Measurements from ENCODE around the gene CRISP1.
"Not testable (repeated sequence)": the region's sequence is repeated elsewhere in the genome, so short reads cannot be mapped to it uniquely, and the experiment has no call there.

Gene CRISP1

GRCh38 chr6:49866485-49866943 is at the start of gene CRISP1:
CRISP1 (minus strand) TSS chr6:49866535; CDS start chr6:49857400, 9,135 bp downstream.
- DNase-seq (ENCODE audit: low read depth in 2 of 2) = no peak

GRCh38 chr6:49915035-49915434 is 48.7 kb upstream of the CRISP1 start:
- no peak for DNase-seq (ENCODE audit: low read depth in 2 of 2)

GRCh38 chr6:49913636-49914375 is 47.5 kb upstream of the CRISP1 start:
- DNase-seq (ENCODE audit: low read depth in 2 of 2) = no peak

GRCh38 chr6:49912196-49912595 is 45.9 kb upstream of the CRISP1 start:
- no peak for DNase-seq (ENCODE audit: low read depth in 2 of 2)

- DNase-seq (ENCODE audit: low read depth in 2 of 2) = no peak
These were observed 44.9 kb upstream of the CRISP1 start for GRCh38 chr6:49911252-49911651.

- no peak for DNase-seq (ENCODE audit: low read depth in 2 of 2)
These were observed 43.2 kb upstream of the CRISP1 start for GRCh38 chr6:49909563-49909962.

- no peak for DNase-seq (ENCODE audit: low read depth in 2 of 2)
These were observed 40.2 kb upstream of the CRISP1 start for GRCh38 chr6:49906526-49906925.

GRCh38 chr6:49905296-49905695 is 39.0 kb upstream of the CRISP1 start:
- DNase-seq (ENCODE audit: low read depth in 2 of 2) = no peak

- no peak for DNase-seq (ENCODE audit: low read depth in 2 of 2)
These were observed 36.5 kb upstream of the CRISP1 start for GRCh38 chr6:49902856-49903255.

GRCh38 chr6:49898904-49899566 is 32.7 kb upstream of the CRISP1 start:
- DNase-seq (ENCODE audit: low read depth in 2 of 2) = no peak

GRCh38 chr6:49895553-49895952 is 29.2 kb upstream of the CRISP1 start:
- not testable (repeated sequence) for DNase-seq (ENCODE audit: low read depth in 2 of 2)

GRCh38 chr6:49892280-49892679 is 25.9 kb upstream of the CRISP1 start:
- DNase-seq (ENCODE audit: low read depth in 2 of 2) = no peak

GRCh38 chr6:49890988-49891387 is 24.7 kb upstream of the CRISP1 start:
- no peak for DNase-seq (ENCODE audit: low read depth in 2 of 2)

- no peak for DNase-seq (ENCODE audit: low read depth in 2 of 2)
These were observed 22.6 kb upstream of the CRISP1 start for GRCh38 chr6:49888742-49889431.

- DNase-seq (ENCODE audit: low read depth in 2 of 2) = no peak
These were observed 2.7 kb upstream of the CRISP1 start for GRCh38 chr6:49868951-49869529.

GRCh38 chr6:49856282-49856681 is 10.1 kb downstream of the CRISP1 start:
- DNase-seq (ENCODE audit: low read depth in 2 of 2) = no peak

- DNase-seq (ENCODE audit: low read depth in 2 of 2) = no peak
These were observed 11.1 kb downstream of the CRISP1 start for GRCh38 chr6:49855221-49855620.

GRCh38 chr6:49852975-49853374 is 13.4 kb downstream of the CRISP1 start:
- DNase-seq (ENCODE audit: low read depth in 2 of 2) = no peak

- DNase-seq (ENCODE audit: low read depth in 2 of 2) = no peak
These were observed 17.0 kb downstream of the CRISP1 start for GRCh38 chr6:49849213-49849907.

GRCh38 chr6:49847673-49848072 is 18.7 kb downstream of the CRISP1 start:
- DNase-seq (ENCODE audit: low read depth in 2 of 2) = no peak

- no peak for DNase-seq (ENCODE audit: low read depth in 2 of 2)
These were observed 19.3 kb downstream of the CRISP1 start for GRCh38 chr6:49847014-49847413.

GRCh38 chr6:49841424-49841823 is 24.9 kb downstream of the CRISP1 start:
- DNase-seq (ENCODE audit: low read depth in 2 of 2) = no peak
